Gastrocnemius medialis (tissue), 4 donors: ENCODE results near the gene PTPRN2. TPM values are rescaled to one million over a fixed set of nuclear protein-coding genes. Genes with fewer than 3 reads are reported as not detected.
"Not testable (repeated sequence)": the region's sequence is repeated elsewhere in the genome, so short reads cannot be mapped to it uniquely, and the experiment has no call there.

Source experiments
- ATAC-seq, 2 donors: fragments of 150-250 bp; one replicate each; pipeline ENCODE4 v1.9.1; 2016
- DNase-seq, 2 donors: peaks; one replicate each; pipeline ENCODE4 v3.0.0-alpha.2; 2019
- H3K27ac ChIP-seq, 4 donors: fragments of 200-600 bp; sonication (generic); 1 replicate in 1 of 4; 2 replicates in 3 of 4; pipeline ENCODE4 v1.5.1; 2016 to 2018; ENCODE audit warnings: mild to moderate bottlenecking in 2 of 4, moderate library complexity in 1 of 4
- H3K27me3 ChIP-seq, 3 donors: fragments of 200-600 bp; sonication (generic) in 2 of 3; 1 replicate in 1 of 3; 2 replicates in 2 of 3; pipeline versions ENCODE4 v1.5.1 to v1.6.0; 2016 to 2019; ENCODE audit warnings: mild to moderate bottlenecking in 1 of 3, moderate library complexity in 1 of 3
- H3K36me3 ChIP-seq, 2 donors: fragments of 200-600 bp; sonication (generic) in 1 of 2; one replicate each; pipeline ENCODE4 v1.5.1; 2017 to 2018
- H3K4me1 ChIP-seq, 2 donors: fragments of 200-600 bp; sonication (generic) in 1 of 2; one replicate each; pipeline ENCODE4 v1.5.1; 2016 to 2017; ENCODE audit warnings: mild to moderate bottlenecking in 2 of 2
- H3K4me3 ChIP-seq, 4 donors: fragments of 200-600 bp; sonication (generic) in 3 of 4; 1 replicate in 1 of 4; 2 replicates in 3 of 4; pipeline ENCODE4 v1.5.1; 2016 to 2019; ENCODE audit warnings: mild to moderate bottlenecking in 2 of 4
- H3K9me3 ChIP-seq, 3 donors: fragments of 200-600 bp; sonication (generic) in 2 of 3; 1 replicate in 1 of 3; 2 replicates in 2 of 3; pipeline ENCODE4 v1.5.1; 2016 to 2019
- CTCF ChIP-seq, 5 experiments: fragments of 450-650 bp in 3 of 5; fragments of 200-600 bp in 2 of 5; sonication (generic) in 2 of 5; IDR thresholded peaks in 4 of 5; conservative IDR thresholded peaks in 1 of 5; 1 replicate in 4 of 5; 2 replicates in 1 of 5; pipeline ENCODE4 v1.5.1; 2016 to 2019; ENCODE audit warnings: antibody characterized with exemption in 5 of 5, mild to moderate bottlenecking in 3 of 5, moderate library complexity in 3 of 5
- POLR2A ChIP-seq, 2 donors: fragments of 450-650 bp; IDR thresholded peaks; one replicate each; pipeline ENCODE4 v1.6.1; 2017; ENCODE audit warnings: antibody characterized with exemption in 2 of 2, mild to moderate bottlenecking in 2 of 2, moderate library complexity in 2 of 2
- in situ Hi-C, 4 donors: fragments of 200-750 bp; cut with MboI; loops; one replicate each; pipeline versions ENCODE4 v1.15.0 to v1.8.0; 2017; ENCODE audit warnings: low sequenced_read_pairs in 4 of 4
- intact Hi-C: fragments of 100-400 bp; cut with DNase I; formaldehyde crosslinking; loops from one replicate; pipeline ENCODE4 v1.15.1; 2023; ENCODE audit warnings: low total_unique reads
- total RNA-seq, 4 donors: library from RNA; depleted of rRNA; stranded (reverse); fragments of >200 nt; gene quantifications; one replicate each; pipeline versions ENCODE4 v1.1.0 to v1.2.3, GENCODE V29; 2016

Gene PTPRN2
- total RNA-seq, 4 donors from 2014 or later: 0.66 to 0.85 (median 0.81) TPM

GRCh38 chr7:157903710-157904109 lies 683.9 kb downstream of the PTPRN2 start:
- no peaks in the 10 kb centered on the region for H3K9me3 ChIP-seq
- H3K27ac ChIP-seq: no peak overlapping the region
- no peak overlapping the region for H3K4me3 ChIP-seq
- intact Hi-C loops: no loop called here
- in situ Hi-C loops: no loop called here
- no peak for DNase-seq
- no peak for TF ChIP-seq POLR2A (IDR thresholded peaks at IDR 0.05)
- no peak for TF ChIP-seq CTCF (IDR thresholded peaks at IDR 0.05 in 4 of 5, conservative IDR thresholded peaks at IDR 0.05 in 1 of 5)
- H3K4me1 ChIP-seq: no peaks in the 10 kb centered on the region
- ATAC-seq: no peak
- no peaks in the 10 kb centered on the region for H3K36me3 ChIP-seq
- H3K27me3 ChIP-seq: peaks cover 0 to 3% (median 0%) of the 10 kb centered on the region in 3 donors

GRCh38 chr7:157903296-157903695 lies 684.3 kb downstream of the PTPRN2 start:
- peaks cover 0 to 5% (median 0%) of the 10 kb centered on the region in 3 donors for H3K27me3 ChIP-seq
- no peak for DNase-seq
- no peaks in the 10 kb centered on the region for H3K36me3 ChIP-seq
- H3K4me1 ChIP-seq: no peaks in the 10 kb centered on the region
- TF ChIP-seq POLR2A (IDR thresholded peaks at IDR 0.05) (no peak), CTCF (IDR thresholded peaks at IDR 0.05 in 4 of 5, conservative IDR thresholded peaks at IDR 0.05 in 1 of 5) (no peak)
- no peak overlapping the region for H3K27ac ChIP-seq
- no peaks in the 10 kb centered on the region for H3K9me3 ChIP-seq
- ATAC-seq: no peak
- in situ Hi-C loops (no loop called here), intact Hi-C loops (no loop called here)
- H3K4me3 ChIP-seq: no peak overlapping the region

GRCh38 chr7:157901816-157902610 lies 685.6 kb downstream of the PTPRN2 start:
- ATAC-seq, intact Hi-C loops, H3K9me3 ChIP-seq, H3K27ac ChIP-seq, in situ Hi-C loops, H3K4me1 ChIP-seq, H3K4me3 ChIP-seq, H3K27me3 ChIP-seq, DNase-seq, H3K36me3 ChIP-seq: not testable (repeated sequence)

GRCh38 chr7:157901166-157901565 lies 686.5 kb downstream of the PTPRN2 start:
- H3K4me3 ChIP-seq: no peak overlapping the region
- H3K27me3 ChIP-seq: peaks cover 0 to 7% (median 0%) of the 10 kb centered on the region in 3 donors
- no peaks in the 10 kb centered on the region for H3K4me1 ChIP-seq
- no peak for DNase-seq
- H3K9me3 ChIP-seq: no peaks in the 10 kb centered on the region
- no peaks in the 10 kb centered on the region for H3K36me3 ChIP-seq
- TF ChIP-seq CTCF (IDR thresholded peaks at IDR 0.05 in 4 of 5, conservative IDR thresholded peaks at IDR 0.05 in 1 of 5) (no peak), POLR2A (IDR thresholded peaks at IDR 0.05) (no peak)
- no peak overlapping the region for H3K27ac ChIP-seq
- no peak for ATAC-seq
- intact Hi-C loops (no loop called here), in situ Hi-C loops (no loop called here)

GRCh38 chr7:157900556-157900955 lies 687.1 kb downstream of the PTPRN2 start:
- no peak for DNase-seq
- ATAC-seq: no peak
- in situ Hi-C loops: no loop called here
- TF ChIP-seq CTCF (IDR thresholded peaks at IDR 0.05 in 4 of 5, conservative IDR thresholded peaks at IDR 0.05 in 1 of 5) (no peak), POLR2A (IDR thresholded peaks at IDR 0.05) (no peak)
- Histone ChIP-seq H3K36me3 (no peaks in the 10 kb centered on the region), H3K4me3 (no peak overlapping the region), H3K4me1 (no peaks in the 10 kb centered on the region), H3K27me3 (peaks cover 0 to 7% (median 0%) of the 10 kb centered on the region in 3 donors), H3K27ac (no peak overlapping the region), H3K9me3 (no peaks in the 10 kb centered on the region)
- intact Hi-C loops: no loop called here
